Stimulated activated CD8-positive, alpha-beta memory T cell treated with anti-CD3 and anti-CD28 coated beads, Interleukin-12 subunit alpha, Interleukin-12 subunit beta, amount 100 ng/mL, for 4 hours (primary cell): Measurements from ENCODE around the gene RBMS1.

Experiments used
- DNase-seq: peaks from one replicate; pipeline ENCODE4 v3.0.0-alpha.2; 2020; ENCODE audit warnings: low read depth

The RBMS1 gene

GRCh38 chr2:160360089-160360757, 133.4 kb downstream of the RBMS1 start:
- no peak for DNase-seq

- DNase-seq, result no peak
Measured at GRCh38 chr2:160358046-160358445, 135.6 kb downstream of the RBMS1 start.

- no peak for DNase-seq
Measured at GRCh38 chr2:160356485-160356884, 137.1 kb downstream of the RBMS1 start.

GRCh38 chr2:160355080-160355479, 138.5 kb downstream of the RBMS1 start:
- DNase-seq, result no peak

- DNase-seq, result no peak
Measured at GRCh38 chr2:160354677-160355076, 138.9 kb downstream of the RBMS1 start.

GRCh38 chr2:160353813-160354212, 139.8 kb downstream of the RBMS1 start:
- no peak for DNase-seq

GRCh38 chr2:160353166-160353565, 140.4 kb downstream of the RBMS1 start:
- DNase-seq, result no peak

- no peak for DNase-seq
Measured at GRCh38 chr2:160352500-160352899, 141.1 kb downstream of the RBMS1 start.

- DNase-seq, result no peak
Measured at GRCh38 chr2:160351956-160352355, 141.7 kb downstream of the RBMS1 start.

GRCh38 chr2:160349306-160349705, 144.3 kb downstream of the RBMS1 start:
- no peak for DNase-seq

GRCh38 chr2:160347269-160347863, 146.2 kb downstream of the RBMS1 start:
- no peak for DNase-seq

- no peak for DNase-seq
Measured at GRCh38 chr2:160345071-160345764, 148.4 kb downstream of the RBMS1 start.

GRCh38 chr2:160343404-160343803, 150.2 kb downstream of the RBMS1 start:
- DNase-seq, result no peak

GRCh38 chr2:160339726-160340125, 153.9 kb downstream of the RBMS1 start:
- DNase-seq, result no peak

- DNase-seq, result no peak
Measured at GRCh38 chr2:160338901-160339685, 154.5 kb downstream of the RBMS1 start.

GRCh38 chr2:160337728-160338127, 155.9 kb downstream of the RBMS1 start:
- DNase-seq, result no peak

- no peak for DNase-seq
Measured at GRCh38 chr2:160336635-160337034, 157.0 kb downstream of the RBMS1 start.

GRCh38 chr2:160336105-160336504, 157.5 kb downstream of the RBMS1 start:
- no peak for DNase-seq

GRCh38 chr2:160335441-160335840, 158.2 kb downstream of the RBMS1 start:
- no peak for DNase-seq

GRCh38 chr2:160334028-160334741, 159.4 kb downstream of the RBMS1 start:
- no peak for DNase-seq

GRCh38 chr2:160333324-160334027, 160.1 kb downstream of the RBMS1 start:
- DNase-seq, result no peak
